ENCODE data around the gene PDZD2. TPM values are rescaled to one million over a fixed set of nuclear protein-coding genes. Genes with fewer than 3 reads are reported as not detected.
"Not testable (repeated sequence)": the region's sequence is repeated elsewhere in the genome, so short reads cannot be mapped to it uniquely, and the experiment has no call there.

The PDZD2 gene
- total RNA-seq, 1 donor from 2014 or later = 7.8 TPM

- not testable (repeated sequence) for DNase-seq (ENCODE audit: low spot score)
These were observed 400.2 kb downstream of the PDZD2 start for GRCh38 chr5:32039133-32039532.

- DNase-seq (ENCODE audit: low spot score) = not testable (repeated sequence)
These were observed 400.7 kb downstream of the PDZD2 start for GRCh38 chr5:32039601-32040000.

GRCh38 chr5:32040181-32040695, 401.3 kb downstream of the PDZD2 start:
- DNase-seq (ENCODE audit: low spot score) = not testable (repeated sequence)

- no peak for DNase-seq (ENCODE audit: low spot score)
These were observed 403.6 kb downstream of the PDZD2 start for GRCh38 chr5:32042551-32042961.

- no peak for DNase-seq (ENCODE audit: low spot score)
These were observed 404.2 kb downstream of the PDZD2 start for GRCh38 chr5:32043105-32043504.

- DNase-seq (ENCODE audit: low spot score) = no peak
These were observed 405.5 kb downstream of the PDZD2 start for GRCh38 chr5:32044434-32044833.

GRCh38 chr5:32044939-32045338, 406.0 kb downstream of the PDZD2 start:
- no peak for DNase-seq (ENCODE audit: low spot score)

GRCh38 chr5:32047056-32047455, 408.1 kb downstream of the PDZD2 start:
- DNase-seq (ENCODE audit: low spot score) = no peak

- no peak for DNase-seq (ENCODE audit: low spot score)
These were observed 412.9 kb downstream of the PDZD2 start for GRCh38 chr5:32051796-32052195.

- DNase-seq (ENCODE audit: low spot score) = no peak
These were observed 417.2 kb downstream of the PDZD2 start for GRCh38 chr5:32055891-32056866.

GRCh38 chr5:32057187-32058096, 418.5 kb downstream of the PDZD2 start:
- DNase-seq (ENCODE audit: low spot score) = no peak

- DNase-seq (ENCODE audit: low spot score) = no peak
These were observed 419.2 kb downstream of the PDZD2 start for GRCh38 chr5:32058101-32058500.

GRCh38 chr5:32058997-32059396, 420.1 kb downstream of the PDZD2 start:
- DNase-seq (ENCODE audit: low spot score) = no peak

GRCh38 chr5:32059761-32060530, 421.0 kb downstream of the PDZD2 start:
- DNase-seq (ENCODE audit: low spot score) = no peak

GRCh38 chr5:32061236-32061635, 422.3 kb downstream of the PDZD2 start:
- DNase-seq (ENCODE audit: low spot score) = no peak

- DNase-seq (ENCODE audit: low spot score) = no peak
These were observed 427.5 kb downstream of the PDZD2 start for GRCh38 chr5:32066448-32066847.

GRCh38 chr5:32067774-32068470, 429.0 kb downstream of the PDZD2 start:
- no peak for DNase-seq (ENCODE audit: low spot score)

- DNase-seq (ENCODE audit: low spot score) = no peak
These were observed 429.6 kb downstream of the PDZD2 start for GRCh38 chr5:32068561-32068960.

- no peak for DNase-seq (ENCODE audit: low spot score)
These were observed 430.5 kb downstream of the PDZD2 start for GRCh38 chr5:32069396-32069795.

GRCh38 chr5:32071351-32071944, 432.5 kb downstream of the PDZD2 start:
- DNase-seq (ENCODE audit: low spot score) = no peak

All from ureter (tissue), 1 donor.